GM19463 (cell line): ENCODE data around the gene ZNF595.
"Not testable (repeated sequence)": the region's sequence is repeated elsewhere in the genome, so short reads cannot be mapped to it uniquely, and the experiment has no call there.

Experiments used
- ATAC-seq: cut with Tn5 transposase; IDR thresholded peaks from one replicate; pipeline ENCODE4 v1.9.1; 2021; ENCODE audit warnings: mild to moderate bottlenecking, moderate library complexity; ENCODE audit not compliant: unreplicated experiment

Gene ZNF595

GRCh38 chr4:52804-53479 is at the start of gene ZNF595:
Gene ZNF595 (plus strand): TSS chr4:53321. CDS start chr4:53489, 168 bp downstream.
- ATAC-seq, result not testable (repeated sequence)

- ATAC-seq, result not testable (repeated sequence)
These were observed 42.9 kb upstream of the ZNF595 start for GRCh38 chr4:9937-10870.

DNA sequence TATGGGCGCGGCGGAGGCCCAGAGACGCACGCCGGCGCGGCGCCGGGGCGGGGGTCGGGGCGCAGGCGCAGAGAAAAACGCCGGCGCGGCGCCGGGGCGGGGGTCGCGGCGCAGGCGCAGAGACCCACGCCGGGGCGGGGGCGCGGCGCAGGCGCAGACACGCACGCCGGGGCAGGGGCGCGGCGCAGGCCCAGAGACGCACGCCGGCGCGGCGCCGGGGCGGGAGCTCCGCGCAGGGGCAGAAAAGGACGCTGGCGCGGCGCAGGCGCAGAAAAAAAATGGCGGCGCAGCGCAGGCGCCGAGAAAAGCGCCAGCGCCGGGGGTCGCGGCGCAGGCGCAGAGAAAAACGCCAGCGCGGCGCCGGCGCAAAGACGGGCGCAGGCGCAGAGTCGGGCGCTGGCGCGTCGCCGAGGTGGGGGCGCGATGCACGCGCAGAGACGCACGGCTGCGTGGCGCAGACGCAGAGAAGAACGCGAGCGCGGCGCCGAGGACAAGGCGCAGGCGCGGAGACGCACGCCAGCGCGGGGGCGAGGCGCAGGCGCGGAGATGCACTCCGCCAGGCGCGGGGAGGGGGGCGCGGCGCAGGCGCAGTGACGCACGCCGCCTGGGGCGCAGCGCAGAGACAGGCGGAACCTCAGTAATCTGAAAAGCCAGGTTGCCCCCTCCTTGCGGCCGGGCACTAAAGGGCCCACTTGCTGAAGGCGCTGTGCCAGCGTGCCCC is 41.9 kb upstream of the ZNF595 start:
- not testable (repeated sequence) for ATAC-seq

DNA sequence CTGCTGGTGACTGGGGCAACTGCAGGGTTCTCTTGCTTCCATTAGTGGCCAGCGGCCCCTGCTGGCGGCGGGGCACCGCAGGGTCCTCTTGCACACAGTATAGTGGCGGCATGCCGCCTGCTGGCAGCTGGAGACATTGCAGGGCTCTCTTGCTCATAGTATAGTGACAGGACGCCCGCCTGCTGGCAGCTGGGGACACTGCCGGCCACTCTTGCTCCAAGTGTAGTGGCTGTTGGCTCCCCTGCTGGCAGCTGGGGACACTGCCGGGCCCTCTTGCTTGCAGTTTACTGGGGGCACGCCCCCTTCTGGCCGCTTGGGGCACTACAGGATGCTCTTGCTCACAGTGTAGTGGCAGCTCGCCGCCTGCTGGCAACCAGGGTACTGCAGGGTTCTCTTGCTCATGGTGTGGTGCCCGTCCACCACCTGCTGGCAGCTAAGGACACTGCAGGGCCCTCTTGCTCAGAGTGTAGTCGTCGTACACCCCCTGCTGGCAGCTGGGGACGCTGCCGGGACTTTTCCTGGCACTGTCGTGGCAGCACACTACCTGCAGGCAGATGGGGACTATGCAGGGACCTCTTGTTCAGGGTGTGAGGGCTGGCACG is 41.2 kb upstream of the ZNF595 start:
- ATAC-seq, result not testable (repeated sequence)

GRCh38 chr4:18128-18527 is 35.0 kb upstream of the ZNF595 start:
- not testable (repeated sequence) for ATAC-seq

GRCh38 chr4:18589-18988 is 34.5 kb upstream of the ZNF595 start:
- not testable (repeated sequence) for ATAC-seq

DNA sequence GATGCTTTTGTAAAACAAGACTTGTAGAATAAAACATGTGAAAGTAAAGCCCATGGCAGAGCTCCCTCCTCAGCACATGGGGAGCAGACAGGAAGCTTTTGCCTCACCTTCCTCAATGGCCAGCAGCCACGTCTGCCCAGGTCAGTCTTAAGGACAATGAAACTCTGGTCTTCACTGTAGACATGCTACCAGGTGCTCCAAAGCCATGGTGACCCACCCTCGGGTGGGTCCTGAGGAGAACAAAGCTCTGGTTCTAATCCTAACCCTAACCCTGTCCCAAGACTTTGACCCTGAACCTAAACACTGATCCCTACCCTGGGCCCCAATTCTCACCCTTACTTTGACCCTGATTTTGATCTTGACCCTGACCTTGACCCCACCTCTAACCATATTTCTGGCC is 30.2 kb upstream of the ZNF595 start:
- ATAC-seq, result not testable (repeated sequence)

GRCh38 chr4:24359-24758 is 28.8 kb upstream of the ZNF595 start:
- ATAC-seq, result not testable (repeated sequence)

DNA sequence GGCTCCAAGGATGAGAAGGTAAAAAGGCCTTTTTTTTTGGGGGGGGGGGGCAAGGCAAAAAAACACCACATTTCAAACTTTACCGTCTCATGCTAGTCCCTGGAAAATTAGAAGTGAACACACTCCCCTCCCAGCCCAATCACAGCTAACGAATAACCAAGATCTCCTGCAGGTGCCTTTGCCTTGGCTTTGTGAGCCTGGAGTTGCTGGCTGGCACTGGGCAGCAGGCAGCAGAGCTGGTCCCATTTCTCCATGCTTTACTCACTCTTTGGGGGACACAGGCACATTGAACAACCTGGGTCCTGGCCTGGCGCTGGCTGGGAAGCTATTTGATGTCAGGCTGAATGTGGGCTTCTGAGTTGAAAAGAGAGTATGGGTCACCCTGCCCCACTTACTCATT is 25.6 kb upstream of the ZNF595 start:
- not testable (repeated sequence) for ATAC-seq

- ATAC-seq, result not testable (repeated sequence)
These were observed 24.2 kb upstream of the ZNF595 start for GRCh38 chr4:28767-29542.

- ATAC-seq, result not testable (repeated sequence)
These were observed 19.8 kb upstream of the ZNF595 start for GRCh38 chr4:33314-33713.

DNA sequence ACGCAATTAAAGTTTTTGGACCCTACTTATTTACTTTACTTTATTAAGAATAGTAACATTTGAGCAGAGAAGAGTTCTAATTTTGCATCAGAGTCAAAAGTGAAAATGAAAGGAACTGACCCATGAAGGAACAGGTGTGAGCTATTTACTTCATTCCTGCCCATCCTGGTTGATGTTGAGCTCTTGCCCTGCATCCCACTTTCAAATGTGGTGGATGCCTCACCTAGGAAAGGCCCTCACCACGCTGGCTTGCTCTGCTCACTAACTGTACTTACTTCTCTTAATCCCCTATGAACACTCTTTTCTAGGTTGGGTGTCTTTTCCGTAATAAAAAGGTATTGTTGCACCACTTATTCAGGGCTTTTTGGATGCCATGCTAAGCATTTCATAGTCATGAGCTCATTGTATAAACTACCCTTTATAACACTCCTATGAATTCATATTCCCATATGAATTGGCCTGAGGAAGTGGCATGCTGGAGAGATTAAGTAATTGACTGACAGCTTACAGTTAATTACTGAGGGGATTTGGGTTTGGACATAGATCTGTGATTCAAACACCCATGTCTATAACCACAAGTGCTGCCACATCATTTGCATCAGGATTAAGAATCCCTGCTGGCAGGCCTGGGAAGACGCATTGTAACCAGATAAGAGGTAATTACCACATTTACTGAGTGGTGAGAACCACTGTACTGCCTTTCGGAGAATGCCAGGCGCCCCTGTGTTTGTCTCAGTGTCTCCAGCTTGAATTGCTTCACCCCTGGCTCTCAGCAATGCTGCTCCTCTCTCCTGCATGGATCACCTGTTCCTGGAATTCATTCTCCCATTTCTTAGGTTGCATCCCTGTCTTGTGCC is 16.3 kb upstream of the ZNF595 start:
- ATAC-seq, result not testable (repeated sequence)

GRCh38 chr4:38202-38601 is 14.9 kb upstream of the ZNF595 start:
- ATAC-seq, result not testable (repeated sequence)

GRCh38 chr4:43375-43774 is 9.7 kb upstream of the ZNF595 start:
- ATAC-seq, result not testable (repeated sequence)

- not testable (repeated sequence) for ATAC-seq
These were observed 1.9 kb upstream of the ZNF595 start for GRCh38 chr4:51253-51652.

DNA sequence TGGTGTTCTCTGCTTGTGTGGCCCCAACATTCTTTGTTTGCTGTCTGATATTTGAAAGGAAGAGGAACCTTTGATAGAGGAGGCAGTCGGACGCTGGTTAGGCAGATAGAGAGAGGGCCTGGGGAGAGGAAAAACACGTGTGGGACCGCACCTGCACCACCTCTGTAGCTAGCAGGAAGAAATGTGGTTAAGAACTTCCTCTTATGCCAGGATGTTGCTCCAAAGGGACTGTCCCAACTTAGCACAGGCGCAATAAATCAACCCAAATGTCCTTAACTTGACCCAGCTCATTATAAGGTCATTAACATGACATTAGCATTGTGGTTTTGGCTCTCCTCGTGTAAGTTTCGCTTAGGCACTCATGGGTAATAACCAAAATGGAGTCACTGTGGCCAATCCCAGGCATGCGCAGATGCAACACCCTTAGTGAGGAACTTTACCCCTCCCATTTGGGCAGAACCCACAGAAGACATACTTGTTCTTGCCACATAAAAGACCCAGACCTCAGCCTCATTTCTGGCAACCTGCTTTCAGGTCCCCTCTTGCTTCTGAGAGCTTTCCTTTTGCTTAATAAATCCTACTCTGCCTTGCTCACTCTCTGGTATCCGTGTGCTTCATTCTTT is 1.4 kb upstream of the ZNF595 start:
- peak; percentile 50 for ATAC-seq

- ATAC-seq, result not testable (repeated sequence)
These were observed 400 bp downstream of the ZNF595 start for GRCh38 chr4:53521-53920.

DNA sequence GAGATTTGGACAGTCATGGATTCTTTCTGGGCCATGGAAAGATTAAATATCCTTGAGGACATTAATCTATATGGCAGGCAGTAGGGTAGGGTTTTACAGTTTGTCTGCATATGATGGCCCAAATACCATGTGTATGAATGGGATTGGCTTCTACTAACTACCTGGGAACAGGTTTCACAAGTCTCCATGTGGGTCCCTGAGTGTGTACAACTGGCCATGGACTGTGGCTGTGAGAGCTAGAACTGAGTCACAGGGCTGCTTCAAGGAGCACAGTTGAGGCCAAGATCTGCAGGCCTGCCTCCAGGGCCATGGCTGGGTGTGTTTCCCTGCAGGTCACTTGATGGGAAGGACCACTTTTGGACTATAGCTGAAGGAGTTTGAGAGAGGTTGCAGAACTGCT is 11.6 kb downstream of the ZNF595 start:
- not testable (repeated sequence) for ATAC-seq

DNA sequence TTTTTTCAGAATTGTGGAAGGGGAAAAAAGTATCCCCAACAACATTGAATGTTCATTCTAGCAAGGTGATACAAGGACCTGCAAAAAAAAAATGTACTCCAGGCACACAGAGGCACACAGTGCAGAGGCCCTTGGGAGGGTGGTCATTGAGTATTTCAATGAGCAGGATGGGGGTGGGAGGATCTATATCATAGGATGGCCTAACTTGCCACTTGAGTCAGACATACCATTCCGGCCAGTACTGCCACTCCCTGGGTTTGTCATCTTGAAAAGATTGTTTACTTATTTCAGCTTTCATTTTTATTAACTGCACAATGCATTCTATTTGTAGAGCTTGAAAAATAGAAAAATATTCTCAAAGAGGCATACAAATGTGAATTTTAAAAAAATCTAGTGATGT is 18.7 kb downstream of the ZNF595 start:
- no peak for ATAC-seq
